H7 (cell line): ENCODE measurements around the gene PCDHGA12. TPM values are rescaled to one million over a fixed set of nuclear protein-coding genes. Genes with fewer than 3 reads are reported as not detected.
"Not testable (repeated sequence)": the region's sequence is repeated elsewhere in the genome, so short reads cannot be mapped to it uniquely, and the experiment has no call there.

Source experiments
- DNase-seq: peaks from one replicate; pipeline ENCODE4 v3.0.0; 2012
- H3K27me3 ChIP-seq: 2 replicates; pipeline ENCODE4 v1.6.0; 2011; ENCODE audit warnings: mild to moderate bottlenecking, low read length; ENCODE audit not compliant: control insufficient read depth, insufficient read depth
- H3K36me3 ChIP-seq: replicated peaks from 2 replicates; pipeline ENCODE4 v1.5.1; 2011; ENCODE audit warnings: low read length; ENCODE audit not compliant: control insufficient read depth, insufficient read depth
- H3K4me3 ChIP-seq: 2 replicates; pipeline ENCODE4 v1.5.1; 2011; ENCODE audit warnings: low read depth, mild to moderate bottlenecking, control low read depth, low read length, moderate library complexity; ENCODE audit not compliant: insufficient read depth
- total RNA-seq: library from RNA; depleted of rRNA; stranded (reverse); fragments of >200 nt; shearing (Covaris generic); gene quantifications from 2 replicates; pipeline ENCODE4 v1.2.3, GENCODE V29; 2014

PCDHGA12 gene
- total RNA-seq, 1 experiment from 2014 or later: 0.10 TPM

GRCh38 chr5:141398608-141399007 is 31.7 kb upstream of the PCDHGA12 start:
- Histone ChIP-seq H3K27me3 (no peaks in the 10 kb centered on the region), H3K36me3 (no peaks in the 10 kb centered on the region), H3K4me3 (no peak overlapping the region)
- DNase-seq: peak; percentile 28

- DNase-seq: no peak
- H3K4me3 ChIP-seq: no peak overlapping the region
- no peaks in the 10 kb centered on the region for H3K27me3 ChIP-seq
- H3K36me3 ChIP-seq: no peaks in the 10 kb centered on the region
Measured at GRCh38 chr5:141399555-141400258, 30.6 kb upstream of the PCDHGA12 start.

DNA sequence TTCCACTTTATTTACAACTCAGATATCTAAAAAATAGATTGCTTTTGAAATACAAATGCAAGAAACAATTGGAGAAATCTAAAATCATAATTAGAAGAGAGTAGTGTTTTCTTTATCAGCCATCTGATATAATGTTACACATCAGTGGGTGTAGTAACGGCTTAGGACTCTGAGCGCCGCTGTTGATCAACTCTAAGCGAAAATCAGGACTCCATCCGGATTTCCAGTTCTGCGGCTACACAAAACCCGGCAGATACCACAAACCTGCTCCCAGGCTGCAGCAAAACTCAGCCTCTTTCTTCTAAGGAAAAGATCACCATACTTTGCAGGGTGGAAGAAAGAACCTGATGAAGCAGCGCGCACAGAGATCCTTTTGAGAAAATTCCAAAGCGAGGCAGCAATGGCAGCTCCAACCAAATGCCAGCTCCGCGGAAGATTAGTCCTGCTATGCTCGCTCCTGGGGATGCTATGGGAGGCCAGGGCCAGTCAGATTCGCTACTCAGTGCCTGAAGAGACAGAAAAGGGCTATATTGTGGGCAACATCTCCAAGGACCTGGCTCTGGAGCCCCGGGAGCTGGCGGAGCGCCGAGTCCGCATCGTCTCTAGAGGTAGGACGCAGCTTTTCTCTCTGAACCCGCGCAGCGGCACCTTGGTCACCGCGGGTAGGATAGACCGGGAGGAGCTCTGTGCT is 27.6 kb upstream of the PCDHGA12 start, which contains the start of gene PCDHGA9:
Gene PCDHGA9, plus strand, starts transcription at position 226 of the 691 bp plus-strand sequence. Its CDS starts 175 bp downstream, at position 401.
- DNase-seq: peak; percentile 78
- no peaks in the 10 kb centered on the region for H3K36me3 ChIP-seq
- H3K27me3 ChIP-seq: no peaks in the 10 kb centered on the region
- no peak within 1 kb of the TSS for H3K4me3 ChIP-seq

DNA sequence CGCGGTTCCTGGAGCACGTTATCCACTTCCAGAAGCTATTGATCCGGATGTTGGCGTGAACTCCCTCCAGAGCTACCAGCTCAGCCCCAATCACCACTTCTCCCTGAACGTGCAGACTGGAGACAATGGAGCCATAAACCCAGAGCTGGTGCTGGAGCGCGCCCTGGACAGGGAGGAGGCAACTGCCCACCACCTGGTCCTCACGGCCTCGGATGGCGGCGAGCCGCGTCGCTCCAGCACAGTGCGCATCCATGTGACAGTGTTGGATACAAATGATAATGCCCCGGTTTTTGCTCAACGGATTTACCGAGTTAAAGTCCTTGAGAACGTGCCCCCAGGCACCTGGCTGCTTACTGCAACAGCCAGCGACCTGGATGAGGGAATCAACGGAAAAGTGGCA is 26.9 kb upstream of the PCDHGA12 start:
- no peak overlapping the region for H3K4me3 ChIP-seq
- no peak for DNase-seq
- no peaks in the 10 kb centered on the region for H3K36me3 ChIP-seq
- H3K27me3 ChIP-seq: no peaks in the 10 kb centered on the region; the same call in 1 of the 2 replicates

DNA sequence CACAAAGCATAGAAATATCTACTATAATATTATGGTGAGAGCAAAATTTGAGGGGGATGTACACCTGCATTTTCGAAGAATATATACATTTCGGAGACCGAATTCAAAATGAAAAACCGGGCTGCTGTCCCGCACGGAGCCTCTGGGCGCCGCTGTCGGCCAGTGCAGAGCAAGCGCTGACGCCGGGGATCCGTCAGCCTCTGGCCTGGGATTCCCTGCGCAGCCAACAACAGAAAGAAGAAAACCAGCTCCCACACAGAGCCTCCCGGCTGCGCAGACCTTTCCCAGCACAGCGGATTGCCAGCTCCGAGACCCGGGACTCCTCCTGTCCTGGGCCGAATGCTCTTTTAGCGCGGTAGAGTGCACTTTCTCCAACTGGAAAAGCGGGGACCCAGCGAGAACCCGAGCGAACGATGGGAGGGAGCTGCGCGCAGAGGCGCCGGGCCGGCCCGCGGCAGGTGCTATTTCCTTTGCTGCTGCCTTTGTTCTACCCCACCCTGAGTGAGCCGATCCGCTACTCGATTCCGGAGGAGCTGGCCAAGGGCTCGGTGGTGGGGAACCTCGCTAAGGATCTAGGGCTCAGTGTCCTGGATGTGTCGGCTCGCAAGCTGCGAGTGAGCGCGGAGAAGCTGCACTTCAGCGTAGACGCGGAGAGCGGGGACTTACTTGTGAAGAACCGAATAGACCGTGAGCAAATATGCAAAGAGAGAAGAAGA is 22.4 kb upstream of the PCDHGA12 start, which contains the start of gene PCDHGB6:
Gene PCDHGB6, plus strand, starts transcription at position 232 of the 716 bp plus-strand sequence. Its CDS starts 182 bp downstream, at position 414.
- H3K27me3 ChIP-seq, H3K36me3 ChIP-seq: not testable (repeated sequence)
- DNase-seq: peak; percentile 91
- peak within 1 kb of the TSS; percentile 61 for H3K4me3 ChIP-seq

GRCh38 chr5:141409598-141410306 is 20.6 kb upstream of the PCDHGA12 start:
- H3K36me3 ChIP-seq: no peaks in the 10 kb centered on the region
- H3K4me3 ChIP-seq: no peak overlapping the region
- DNase-seq: no peak
- peaks cover 2% of the 10 kb centered on the region for H3K27me3 ChIP-seq

DNA sequence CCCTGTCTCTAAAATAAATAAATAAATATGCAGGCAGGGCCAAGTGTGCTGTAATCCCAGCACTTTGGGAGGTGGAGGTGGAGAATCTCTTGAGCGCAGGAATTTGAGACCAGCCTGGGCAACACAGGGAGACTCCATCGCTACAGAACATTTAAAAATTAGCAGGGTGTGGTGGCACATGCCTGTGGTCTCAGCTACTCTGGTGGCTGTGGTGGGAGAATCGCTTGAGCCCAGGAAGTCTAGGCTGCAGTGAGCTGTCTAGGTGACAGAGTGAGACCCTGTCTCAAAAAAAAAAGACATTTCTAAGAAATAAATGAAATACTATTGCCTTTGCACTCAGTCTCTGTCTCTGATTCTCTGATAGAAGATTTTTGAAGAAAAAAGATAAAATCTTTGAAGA is 18.7 kb upstream of the PCDHGA12 start:
- Histone ChIP-seq H3K27me3 (peaks cover 2% of the 10 kb centered on the region), H3K4me3 (no peak overlapping the region), H3K36me3 (no peaks in the 10 kb centered on the region)
- DNase-seq: no peak

- DNase-seq: peak; percentile 89
- Histone ChIP-seq H3K4me3 (peak within 1 kb of the TSS; percentile 41; the same call in 1 of the 2 replicates), H3K27me3 (peaks cover 2% of the 10 kb centered on the region), H3K36me3 (no peaks in the 10 kb centered on the region)
Measured at GRCh38 chr5:141412854-141413539, 17.3 kb upstream of the PCDHGA12 start, which contains the start of gene PCDHGA10. Gene PCDHGA10, plus strand, starts transcription at chr5:141412987. Its CDS starts 189 bp downstream, at chr5:141413176.

DNA sequence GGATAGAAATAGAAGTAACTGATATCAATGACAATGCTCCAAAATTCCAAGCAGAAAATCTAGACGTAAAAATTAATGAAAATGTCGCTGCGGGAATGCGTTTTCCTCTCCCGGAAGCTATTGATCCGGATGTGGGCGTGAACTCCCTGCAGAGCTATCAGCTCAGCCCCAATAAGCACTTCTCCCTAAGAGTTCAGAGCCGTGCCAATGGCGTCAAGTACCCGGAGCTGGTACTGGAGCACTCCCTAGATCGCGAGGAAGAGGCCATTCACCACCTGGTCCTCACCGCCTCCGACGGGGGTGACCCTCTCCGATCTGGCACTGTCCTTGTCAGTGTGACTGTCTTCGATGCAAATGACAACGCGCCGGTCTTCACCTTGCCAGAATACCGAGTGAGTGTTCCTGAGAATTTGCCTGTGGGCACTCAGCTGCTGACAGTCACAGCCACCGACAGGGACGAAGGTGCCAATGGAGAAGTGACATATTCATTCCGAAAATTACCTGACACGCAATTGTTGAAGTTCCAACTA is 16.7 kb upstream of the PCDHGA12 start:
- Histone ChIP-seq H3K36me3 (no peaks in the 10 kb centered on the region), H3K4me3 (peak overlapping the region; percentile 41; the same call in 1 of the 2 replicates)
- peak; percentile 79 for DNase-seq

DNA sequence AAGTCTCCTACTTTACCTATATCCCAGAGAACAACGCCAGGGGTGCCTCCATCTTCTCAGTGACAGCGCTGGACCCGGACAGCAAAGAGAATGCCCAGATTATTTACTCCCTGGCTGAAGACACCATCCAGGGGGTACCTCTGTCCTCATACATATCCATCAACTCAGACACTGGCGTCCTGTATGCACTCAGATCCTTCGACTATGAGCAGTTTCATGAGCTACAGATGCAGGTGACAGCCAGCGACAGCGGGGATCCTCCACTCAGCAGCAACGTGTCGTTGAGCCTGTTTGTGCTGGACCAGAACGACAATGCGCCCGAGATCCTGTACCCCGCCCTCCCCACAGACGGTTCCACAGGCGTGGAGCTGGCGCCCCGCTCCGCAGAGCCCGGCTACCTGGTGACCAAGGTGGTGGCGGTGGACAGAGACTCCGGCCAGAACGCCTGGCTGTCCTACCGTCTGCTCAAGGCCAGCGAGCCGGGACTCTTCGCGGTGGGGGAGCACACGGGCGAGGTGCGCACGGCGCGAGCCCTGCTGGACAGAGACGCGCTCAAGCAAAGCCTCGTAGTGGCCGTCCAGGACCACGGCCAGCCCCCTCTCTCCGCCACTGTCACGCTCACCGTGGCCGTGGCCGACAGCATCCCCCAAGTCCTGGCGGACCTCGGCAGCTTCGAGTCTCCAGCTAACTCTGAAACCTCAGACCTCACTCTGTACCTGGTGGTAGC is 15.6 kb upstream of the PCDHGA12 start:
- H3K36me3 ChIP-seq, DNase-seq, H3K4me3 ChIP-seq: not testable (repeated sequence)
- peaks cover 10% of the 10 kb centered on the region for H3K27me3 ChIP-seq

More for the DNA sequence above, 16.7 kb upstream of the PCDHGA12 start:
- H3K27me3 ChIP-seq: peaks cover 7% of the 10 kb centered on the region

DNA sequence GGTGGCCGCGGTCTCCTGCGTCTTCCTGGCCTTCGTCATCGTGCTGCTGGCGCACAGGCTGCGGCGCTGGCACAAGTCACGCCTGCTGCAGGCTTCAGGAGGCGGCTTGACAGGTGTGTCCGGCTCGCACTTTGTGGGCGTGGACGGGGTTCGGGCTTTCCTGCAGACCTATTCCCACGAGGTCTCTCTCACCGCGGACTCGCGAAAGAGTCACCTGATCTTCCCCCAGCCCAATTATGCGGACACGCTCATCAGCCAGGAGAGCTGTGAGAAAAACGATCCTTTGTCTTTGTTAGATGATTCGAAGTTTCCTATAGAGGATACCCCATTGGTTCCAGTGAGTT is 15.1 kb upstream of the PCDHGA12 start:
- not testable (repeated sequence) for H3K36me3 ChIP-seq, DNase-seq, H3K4me3 ChIP-seq
- H3K27me3 ChIP-seq: peaks cover 11% of the 10 kb centered on the region

DNA sequence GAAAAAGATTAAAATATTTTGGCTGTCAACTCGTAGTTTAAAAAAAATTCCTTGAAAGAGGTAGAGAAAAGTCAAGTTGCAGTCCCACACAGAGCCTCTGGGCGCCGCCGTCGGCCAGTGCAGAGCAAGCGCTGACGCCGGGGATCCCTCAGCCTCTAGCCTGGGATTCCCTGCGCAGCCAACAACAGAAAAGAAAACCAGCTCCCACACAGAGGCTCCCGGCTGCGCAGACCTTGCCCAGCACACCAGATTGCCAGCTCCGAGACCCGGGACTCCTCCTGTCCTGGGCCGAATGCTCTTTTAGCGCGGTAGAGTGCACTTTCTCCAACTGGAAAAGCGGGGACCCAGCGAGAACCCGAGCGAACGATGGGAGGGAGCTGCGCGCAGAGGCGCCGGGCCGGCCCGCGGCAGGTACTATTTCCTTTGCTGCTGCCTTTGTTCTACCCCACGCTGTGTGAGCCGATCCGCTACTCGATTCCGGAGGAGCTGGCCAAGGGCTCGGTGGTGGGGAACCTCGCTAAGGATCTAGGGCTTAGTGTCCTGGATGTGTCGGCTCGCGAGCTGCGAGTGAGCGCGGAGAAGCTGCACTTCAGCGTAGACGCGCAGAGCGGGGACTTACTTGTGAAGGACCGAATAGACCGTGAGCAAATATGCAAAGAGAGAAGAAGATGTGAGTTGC is 12.7 kb upstream of the PCDHGA12 start, which contains the start of gene PCDHGB7:
Gene PCDHGB7, plus strand, starts transcription at position 184 of the 679 bp plus-strand sequence. Its CDS starts 183 bp downstream, at position 367.
- Histone ChIP-seq H3K4me3 (peak within 1 kb of the TSS; percentile 61), H3K27me3 (peaks cover 11% of the 10 kb centered on the region)
- not testable (repeated sequence) for H3K36me3 ChIP-seq
- peak; percentile 91 for DNase-seq
